PFSK-1 (cell line): ENCODE results near the gene FFAR2.

Experiments used
- FOXP2 ChIP-seq: optimal IDR thresholded peaks from 2 replicates; pipeline ENCODE3; 2011; ENCODE audit warnings: borderline replicate concordance, control low read depth, inconsistent platforms; ENCODE audit not compliant: insufficient read depth; ENCODE audit errors: extremely low read length, extremely low read depth
- POLR2AphosphoS5 ChIP-seq: IDR thresholded peaks from 2 replicates; pipeline ENCODE4 v1.6.1; 2012; ENCODE audit warnings: low read depth, mild to moderate bottlenecking, control low read depth, low read length, moderate library complexity
- REST ChIP-seq, 2 experiments: IDR thresholded peaks; 2 replicates each; pipeline versions ENCODE4 v1.6.1 to v1.8.0; 2011 to 2012; ENCODE audit warnings: low read depth in 2 of 2, low read length in 2 of 2, control low read depth in 1 of 2, inconsistent platforms in 1 of 2, mild to moderate bottlenecking in 1 of 2, moderate library complexity in 1 of 2; ENCODE audit not compliant: insufficient read depth in 1 of 2
- SIN3A ChIP-seq: IDR thresholded peaks from 2 replicates; pipeline ENCODE4 v1.6.1; 2012; ENCODE audit warnings: mild to moderate bottlenecking, low read length, moderate library complexity, borderline replicate concordance; ENCODE audit not compliant: insufficient read depth
- TAF1 ChIP-seq: IDR thresholded peaks from 2 replicates; pipeline ENCODE4 v1.6.1; 2012; ENCODE audit warnings: low read length, control low read depth, borderline replicate concordance; ENCODE audit not compliant: insufficient read depth

GRCh38 chr19:35478794-35479677 lies 31.0 kb downstream of the FFAR2 start:
- TF ChIP-seq POLR2AphosphoS5 (no peak), REST (IDR thresholded peaks at IDR 0.05; ENCODE audit: insufficient read depth in 1 of 2, low read depth in 2 of 2, low read length in 2 of 2) (no peak), SIN3A (no peak), TAF1 (no peak), FOXP2 (no peak)
